ENCODE measurements around the gene ASB12.
"Not testable (repeated sequence)": the region's sequence is repeated elsewhere in the genome, so short reads cannot be mapped to it uniquely, and the experiment has no call there.

The ASB12 gene

DNA sequence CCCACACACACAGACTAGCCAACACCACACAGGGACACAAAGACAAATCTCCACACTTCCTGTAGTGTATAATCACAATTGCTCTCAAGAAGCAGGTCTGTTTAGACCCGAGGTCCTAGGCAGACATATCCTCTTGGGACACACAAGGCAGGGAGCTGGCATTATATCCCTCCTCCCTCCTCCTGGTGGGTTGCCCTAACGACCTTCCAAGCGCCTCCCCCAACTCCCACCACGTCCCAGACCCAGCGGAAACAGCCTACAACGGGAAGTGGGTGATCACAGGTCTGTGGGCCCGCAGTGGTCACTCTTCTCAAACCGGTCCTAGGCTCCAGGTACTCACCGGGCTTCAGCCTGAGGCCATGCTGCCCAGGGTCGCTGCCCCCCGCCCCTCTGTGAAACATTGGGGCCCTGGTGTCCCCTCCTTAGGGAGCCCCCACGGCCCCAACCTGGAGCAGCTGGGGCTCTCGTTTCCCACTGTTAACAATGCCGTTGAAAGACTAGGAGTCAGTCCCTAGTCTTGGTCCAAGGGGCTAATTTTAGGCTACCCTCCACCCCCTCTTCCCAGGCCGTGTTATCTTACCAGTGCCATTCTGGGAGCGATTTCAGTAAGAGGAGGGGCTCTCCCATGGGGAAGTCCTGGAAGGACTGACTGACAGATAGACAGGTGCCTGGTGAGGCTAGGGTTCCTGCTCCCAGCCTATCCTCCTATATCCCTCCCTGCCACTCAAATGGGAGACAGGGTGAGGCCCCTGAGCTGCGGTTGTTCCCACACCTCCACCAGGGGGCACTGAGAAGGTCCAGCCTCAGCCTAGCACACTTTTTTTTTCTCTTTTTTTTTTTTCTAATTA, at the start of gene ASB12:
TSS of gene ASB12 (minus strand) at position 485 of the 848 bp plus-strand sequence. CDS start 4,957 bp downstream, outside the sequence.
- no peak for DNase-seq

- no peak for DNase-seq
These were observed 34.9 kb upstream of the ASB12 start for GRCh38 chrX:64265265-64265664.

DNA sequence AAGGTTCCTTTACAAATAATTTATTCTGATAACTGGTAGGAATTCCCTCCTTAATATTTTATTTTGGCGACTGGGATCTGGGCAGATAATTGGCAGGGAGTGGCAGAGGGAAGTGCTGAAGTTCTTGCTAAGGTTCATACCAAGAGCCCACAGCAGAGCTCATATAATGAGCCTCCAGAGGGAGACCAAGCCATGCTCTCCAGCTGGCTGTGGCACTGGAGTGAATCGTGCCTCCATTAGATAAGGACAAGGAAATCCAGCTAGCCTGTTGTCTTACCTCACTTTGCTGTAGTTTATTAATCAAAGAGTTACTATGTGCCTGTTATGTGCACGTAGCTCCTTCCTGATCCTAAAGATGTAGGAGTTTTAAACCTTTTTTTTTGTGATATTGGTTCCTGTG, 1.3 kb downstream of the ASB12 start:
- DNase-seq, result no peak

DNA sequence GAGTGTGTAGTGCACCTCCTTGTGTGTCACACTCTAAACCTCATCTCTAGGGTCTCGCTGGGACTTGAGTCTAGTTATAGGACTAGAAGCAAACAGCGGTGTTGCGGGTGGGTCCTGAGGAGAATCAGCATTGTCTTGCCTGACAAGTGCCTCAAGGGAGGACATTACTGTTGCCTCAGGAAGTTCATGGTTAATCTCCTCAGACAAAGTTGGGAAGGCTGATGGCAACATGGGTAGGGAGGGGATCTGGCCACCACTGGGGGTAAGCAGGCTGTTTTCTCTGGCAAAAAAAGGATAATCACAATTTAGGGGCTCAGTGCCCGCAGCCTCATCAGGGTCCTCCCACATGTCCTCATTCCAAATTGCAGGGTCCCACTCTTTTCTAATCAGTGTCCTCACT, 12.4 kb downstream of the ASB12 start:
- DNase-seq, result no peak

DNA sequence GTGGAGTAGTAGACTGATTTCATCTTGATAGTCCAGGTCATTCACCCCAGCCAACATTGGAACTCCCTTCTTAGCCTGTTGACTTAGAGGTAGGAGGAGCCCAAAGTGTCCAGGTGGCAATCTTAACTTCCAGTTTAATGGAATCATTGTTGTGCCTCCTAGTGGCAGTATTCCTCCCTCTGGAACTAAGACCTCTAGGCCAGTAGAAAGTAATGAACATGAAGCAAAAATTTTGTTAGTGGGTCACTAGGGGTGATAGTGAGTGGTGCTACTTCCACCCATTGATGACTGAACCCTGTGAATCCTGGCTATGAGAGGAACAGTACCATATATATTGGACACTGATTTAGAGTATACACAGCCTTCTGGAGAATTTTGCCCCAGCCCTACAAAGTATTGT, 16.4 kb downstream of the ASB12 start:
- not testable (repeated sequence) for DNase-seq

- peak; percentile 5 for DNase-seq
These were observed 23.7 kb downstream of the ASB12 start for GRCh38 chrX:64206556-64207162.

DNA sequence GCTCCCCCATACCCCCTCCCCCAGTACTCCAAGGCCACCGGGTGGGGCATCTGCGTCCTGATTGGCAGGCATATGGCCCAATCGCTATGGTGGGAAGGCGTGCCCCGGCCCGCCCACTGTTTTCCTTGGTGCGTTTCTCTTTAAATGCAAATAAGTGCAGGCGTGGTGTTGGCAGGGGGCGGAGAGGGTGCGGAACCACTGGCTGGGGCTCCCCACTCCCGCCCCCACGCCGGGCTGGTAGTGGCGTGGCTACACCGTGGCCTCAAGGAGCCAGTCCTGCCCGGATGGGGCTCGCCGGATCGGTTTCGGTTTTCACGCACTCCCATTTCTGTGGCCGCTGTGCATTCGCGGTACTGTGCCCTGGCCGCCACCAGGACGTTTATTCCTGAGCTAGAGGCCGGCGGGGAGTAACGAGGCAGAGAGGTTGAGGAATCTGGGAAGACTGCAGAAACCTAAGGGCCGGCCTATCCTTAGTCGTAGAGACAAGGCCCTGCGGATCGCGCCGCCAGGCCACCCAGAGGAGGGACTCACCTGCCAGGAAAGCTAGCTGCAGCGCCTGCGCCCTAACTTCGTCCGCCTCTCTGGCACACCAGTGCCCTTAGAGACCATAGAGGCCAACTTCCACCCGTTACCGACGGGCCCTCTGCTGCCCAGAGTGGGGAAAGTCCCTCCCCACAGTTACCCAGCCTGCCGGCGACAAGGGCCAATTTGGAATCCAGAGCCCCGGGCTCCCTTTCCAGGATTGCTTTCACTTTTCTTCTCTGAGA, 24.5 kb downstream of the ASB12 start:
- DNase-seq, result peak; percentile 97

DNA sequence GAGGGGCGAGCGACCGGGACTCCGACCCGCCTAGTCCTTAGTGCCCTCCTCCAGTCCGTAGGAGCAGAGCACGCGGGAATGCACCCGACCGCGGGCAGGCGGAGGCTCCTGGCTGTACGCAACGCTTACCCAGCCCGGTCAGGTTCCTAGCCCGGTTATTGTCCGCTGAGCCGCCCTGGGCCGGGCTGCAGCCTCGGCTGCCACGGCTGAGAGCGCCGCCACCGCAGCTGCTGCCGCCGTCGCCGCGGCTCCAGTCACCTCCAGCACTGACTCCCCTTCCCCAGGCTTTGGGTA, 25.0 kb downstream of the ASB12 start, which contains the start of gene AMER1:
TSS of gene AMER1 (minus strand) at position 268 of the 294 bp plus-strand sequence. CDS start 12,422 bp downstream, outside the sequence.
- no peak for DNase-seq

GRCh38 chrX:64204701-64205440, 25.5 kb downstream of the ASB12 start:
- peak; percentile 73 for DNase-seq

DNA sequence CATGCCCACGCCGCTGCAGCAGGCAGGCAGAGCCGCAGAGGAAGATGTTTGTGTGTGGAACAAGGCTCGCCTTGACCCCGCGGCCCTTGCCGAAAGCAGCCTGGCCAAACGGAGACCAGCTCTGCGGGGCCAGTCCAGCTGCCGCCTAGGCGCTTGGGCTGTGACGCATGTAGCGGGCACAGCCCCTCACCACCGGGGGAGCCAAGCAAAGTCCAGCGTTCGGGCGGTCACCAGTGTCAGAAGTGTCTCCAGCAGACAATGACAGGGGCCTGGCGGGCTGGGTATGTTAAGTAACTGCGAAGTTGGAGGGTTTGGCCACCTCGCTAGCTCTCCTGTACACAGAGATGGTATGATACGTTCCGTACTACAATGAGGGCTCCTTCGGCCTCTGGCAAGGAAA, 26.2 kb downstream of the ASB12 start:
- DNase-seq, result no peak

DNA sequence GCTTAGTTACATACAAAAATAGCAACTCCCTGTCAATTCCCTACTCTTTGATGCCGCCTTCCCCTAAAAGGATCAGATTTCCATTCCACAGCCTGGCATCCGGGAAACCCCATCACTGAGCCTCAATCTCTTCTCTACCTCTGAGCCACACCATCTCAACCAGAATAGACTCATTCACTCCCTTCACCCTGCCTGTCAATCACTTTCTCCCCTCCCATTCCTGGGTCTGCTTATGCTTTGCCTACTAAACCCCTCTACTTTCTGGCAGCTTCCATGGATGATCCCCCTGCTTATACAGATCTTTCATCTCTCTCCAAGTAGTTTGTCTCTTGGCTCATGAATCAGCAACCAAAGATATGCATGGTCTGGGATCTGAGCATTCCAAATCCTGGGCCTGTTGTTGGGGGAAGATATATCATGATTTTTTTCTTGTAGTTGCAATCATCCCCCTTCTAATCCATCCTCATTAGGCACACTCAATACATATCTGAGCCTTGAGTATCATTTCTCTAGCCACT, 27.5 kb downstream of the ASB12 start:
- peak; percentile 5 for DNase-seq

DNA sequence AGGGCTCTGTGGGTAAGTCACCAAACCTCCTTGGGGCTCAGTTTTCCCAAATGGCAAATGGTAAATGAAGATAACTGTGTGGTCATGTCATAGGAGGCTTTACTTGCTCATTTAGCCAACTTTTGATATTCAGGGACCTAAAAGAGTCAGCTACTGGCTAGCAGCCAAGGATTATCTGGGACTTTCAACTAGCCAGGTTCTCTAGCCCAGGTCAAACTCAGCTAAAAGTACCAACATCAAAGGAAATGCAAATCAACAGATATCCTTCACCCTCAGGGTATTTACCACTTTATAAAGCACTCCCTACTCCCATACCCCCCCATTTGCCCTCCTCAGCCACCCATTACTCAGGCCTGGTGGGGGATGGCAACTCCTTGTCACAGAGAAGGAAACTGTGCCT, 32.4 kb downstream of the ASB12 start:
- DNase-seq, result no peak

GRCh38 chrX:64196606-64197005, 33.8 kb downstream of the ASB12 start:
- DNase-seq, result no peak

DNA sequence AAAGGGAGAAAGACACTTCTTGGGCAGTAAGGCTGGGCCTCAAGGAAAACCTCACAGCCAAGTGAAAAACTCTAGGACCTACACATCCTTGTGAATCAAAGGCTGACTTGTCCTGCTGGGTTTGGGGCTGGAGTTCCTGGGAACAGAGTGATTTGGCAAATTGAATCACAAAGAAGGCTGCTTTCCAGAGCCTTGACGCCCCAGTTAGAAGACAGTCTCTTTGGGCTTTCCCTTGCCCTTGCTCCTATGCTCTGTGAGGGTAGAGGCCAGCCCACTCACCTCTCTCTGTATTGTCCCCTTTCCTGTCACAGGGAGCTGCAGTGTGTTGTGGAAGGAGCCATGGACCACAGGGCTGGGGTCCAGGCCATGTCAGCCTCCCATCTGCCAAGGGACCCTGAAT, 34.5 kb downstream of the ASB12 start:
- no peak for DNase-seq

DNA sequence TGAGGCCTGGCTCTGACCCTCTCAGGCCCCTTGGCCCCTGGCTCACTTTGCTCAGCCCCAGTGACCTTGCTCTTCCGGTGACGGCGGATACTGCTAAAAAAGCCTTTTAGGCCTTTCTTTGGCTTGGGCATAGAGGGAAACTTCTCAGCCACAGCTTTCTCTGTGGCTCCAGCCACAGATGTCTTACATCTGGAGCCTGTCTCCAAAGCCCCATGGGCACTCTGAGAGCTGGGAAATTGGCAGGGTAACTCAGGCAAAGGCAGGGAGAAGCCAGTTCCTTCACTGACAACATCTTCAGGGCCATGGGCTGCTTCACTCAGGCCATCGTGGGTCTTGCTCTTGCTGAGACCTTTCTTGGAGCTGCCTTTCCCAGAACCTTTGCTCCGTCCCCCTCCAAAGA, 37.7 kb downstream of the ASB12 start:
- DNase-seq, result no peak

DNA sequence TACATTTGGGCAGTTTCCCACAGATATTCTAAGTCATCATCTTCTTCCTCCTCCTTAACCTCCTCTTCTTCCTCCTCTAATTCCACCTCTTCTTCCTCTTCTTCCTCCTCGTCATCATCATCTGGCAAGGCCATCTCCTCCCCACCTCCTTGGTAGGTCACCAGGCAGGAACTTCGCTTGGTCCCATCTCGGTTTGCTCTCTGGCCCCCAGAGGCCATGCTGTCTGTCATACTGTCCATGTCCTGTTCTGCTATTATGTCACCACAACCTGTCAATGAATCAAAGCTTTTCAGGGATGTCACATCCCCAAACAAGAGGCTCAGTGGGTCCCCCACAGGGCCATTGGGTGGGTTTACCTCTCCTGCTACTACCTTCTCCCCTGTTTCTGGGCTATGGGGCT, 38.4 kb downstream of the ASB12 start:
- no peak for DNase-seq

DNA sequence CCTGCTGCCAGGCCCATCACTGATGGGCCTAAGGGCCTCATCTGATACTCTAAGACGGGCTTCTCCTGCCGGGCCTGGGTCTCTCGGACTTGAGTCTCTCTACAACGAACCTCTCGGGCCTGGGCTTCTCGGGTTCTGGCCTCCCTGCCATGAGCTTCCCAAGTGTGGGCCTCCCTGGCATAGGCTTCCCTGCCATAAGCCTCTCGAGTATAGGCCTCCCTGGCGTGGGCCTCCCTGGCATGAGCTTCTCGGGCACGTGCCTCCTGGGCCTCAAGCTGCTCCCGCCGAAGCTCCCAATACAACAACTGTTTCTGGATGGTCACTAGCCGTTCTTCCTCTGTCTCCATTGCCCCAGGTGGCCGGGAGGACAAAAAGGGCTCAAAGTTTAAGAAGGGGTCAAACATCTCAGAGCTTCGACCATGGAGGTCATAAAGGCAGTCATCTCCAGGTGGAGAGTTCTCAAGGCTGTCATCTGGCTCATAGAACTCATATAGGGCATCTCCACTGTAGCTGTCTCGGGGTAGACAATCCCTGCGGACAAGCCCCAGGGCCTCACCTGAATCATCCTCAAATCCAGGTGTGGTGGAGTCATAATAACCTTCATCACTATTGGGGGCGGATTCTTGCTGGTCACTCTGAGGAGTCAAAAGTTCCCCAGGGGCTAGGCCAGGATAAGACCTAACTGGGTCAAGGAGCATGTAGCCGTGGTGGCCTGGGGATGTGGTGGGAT, 39.0 kb downstream of the ASB12 start:
- no peak for DNase-seq

DNA sequence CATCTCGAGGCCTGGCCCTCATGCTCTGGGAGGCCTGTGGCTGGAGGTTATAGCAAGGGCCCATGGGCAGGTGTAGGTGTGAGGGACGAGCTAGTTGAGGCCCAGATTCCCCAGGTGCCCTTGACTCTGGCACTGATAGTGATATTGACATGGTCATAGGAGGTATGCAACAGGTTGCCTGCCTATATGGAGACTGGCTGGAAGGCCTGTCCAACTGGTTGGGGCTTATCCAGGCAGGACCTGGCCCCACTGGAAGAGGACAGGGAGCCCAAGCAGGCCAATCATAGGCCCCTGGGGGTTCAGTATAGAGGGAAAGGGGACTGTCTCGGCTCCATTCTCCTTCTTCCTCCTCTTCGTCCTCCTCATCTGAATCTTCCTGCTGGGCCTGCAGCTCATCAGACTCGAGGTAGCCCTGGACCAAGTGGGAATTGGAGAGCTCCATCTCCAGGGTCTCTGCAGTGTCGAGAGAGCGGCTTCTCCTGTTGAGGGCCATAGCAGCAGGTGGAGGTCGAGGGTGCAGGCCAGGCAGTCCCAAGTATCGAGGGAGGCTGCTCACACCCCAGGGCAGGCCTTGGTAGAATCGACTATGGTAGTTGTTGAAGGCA, 40.2 kb downstream of the ASB12 start:
- DNase-seq, result no peak

- no peak for DNase-seq
These were observed 41.5 kb downstream of the ASB12 start for GRCh38 chrX:64188901-64189300.

- DNase-seq, result no peak
These were observed 42.7 kb downstream of the ASB12 start for GRCh38 chrX:64187762-64188150.

DNA sequence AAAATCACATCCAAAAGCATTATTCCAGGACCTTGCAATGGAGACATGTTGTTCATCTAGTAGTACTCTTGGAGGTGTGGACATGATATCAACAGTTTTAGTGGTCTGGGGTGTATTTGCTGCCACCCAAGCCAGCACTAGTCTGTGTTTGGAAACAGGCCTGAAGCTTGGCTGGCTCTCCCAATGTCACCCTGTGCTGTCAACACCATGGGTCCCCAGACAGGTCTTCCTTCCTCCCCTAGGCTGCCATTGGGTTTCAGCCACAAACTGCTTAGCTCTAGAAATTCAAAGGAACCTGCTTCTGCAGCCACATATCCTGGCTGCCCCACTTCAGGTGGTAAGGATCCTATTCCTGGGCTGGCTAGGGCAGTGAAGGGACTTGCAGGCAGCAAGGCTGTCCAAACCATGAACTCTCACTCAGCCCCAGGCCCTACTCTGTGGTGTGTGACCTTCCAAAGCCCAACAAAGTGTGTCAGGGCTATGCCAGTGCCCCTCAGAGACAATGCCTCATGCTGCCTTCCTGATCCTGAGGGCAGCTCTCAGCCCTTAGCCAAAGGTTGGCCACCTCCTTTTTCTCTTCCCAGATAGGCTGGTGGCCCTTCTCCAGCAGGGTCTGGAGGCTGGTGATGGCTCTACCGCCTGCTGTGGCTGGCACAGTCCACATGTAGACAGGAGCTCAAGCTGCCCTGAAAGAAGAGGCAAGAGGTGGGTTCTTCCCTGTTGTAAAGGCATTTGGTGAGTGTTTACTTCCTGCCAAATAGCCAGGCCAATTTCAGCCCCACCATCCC, 43.2 kb downstream of the ASB12 start:
- DNase-seq, result no peak
